TTC549 (cell line): Measurements from ENCODE around the gene RPS19.
"Not testable (repeated sequence)": the region's sequence is repeated elsewhere in the genome, so short reads cannot be mapped to it uniquely, and the experiment has no call there.

Experiments used
- FAIRE-seq: peaks from 2 replicates; lab custom pipeline; 2012; peaks lifted over from hg19 to GRCh38; lab: Jason Lieb, UNC

Gene RPS19

DNA sequence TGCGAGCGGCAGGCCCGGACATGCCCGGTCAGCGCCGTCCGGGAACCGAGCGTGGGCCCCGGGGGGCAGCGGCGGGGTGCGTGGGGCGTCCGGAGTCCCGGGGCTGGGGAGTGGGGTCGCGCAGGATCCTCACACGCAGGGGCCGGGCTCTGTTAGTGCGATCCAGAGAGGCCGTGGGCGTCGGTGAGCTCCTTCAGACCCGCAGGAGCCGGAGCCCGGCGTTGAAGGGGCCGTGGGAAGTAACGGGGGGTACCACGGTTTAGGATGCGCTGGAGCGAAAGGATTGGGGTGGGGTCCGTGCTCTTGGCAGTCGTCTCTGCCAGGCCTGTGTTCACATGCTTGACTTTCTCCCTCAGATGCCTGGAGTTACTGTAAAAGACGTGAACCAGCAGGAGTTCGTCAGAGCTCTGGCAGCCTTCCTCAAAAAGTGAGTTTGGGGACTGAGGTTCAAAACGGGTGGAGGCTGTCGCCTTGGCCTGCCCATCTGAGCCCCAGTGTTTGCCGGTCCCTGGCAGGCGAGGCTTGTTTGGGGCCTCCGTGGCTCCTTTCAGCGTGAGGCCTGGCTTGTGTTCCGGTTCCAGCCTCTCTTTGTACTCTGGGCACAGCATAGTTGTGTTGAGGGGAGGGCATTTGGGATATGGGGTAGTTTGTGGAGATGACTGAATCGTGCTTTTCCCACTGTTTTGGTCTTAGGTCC lies 512 bp downstream of the RPS19 start:
- FAIRE-seq = no peak

GRCh38 chr19:41861116-41861768 lies 1.2 kb downstream of the RPS19 start:
- FAIRE-seq = no peak

GRCh38 chr19:41861846-41862245 lies 1.8 kb downstream of the RPS19 start:
- no peak for FAIRE-seq

- no peak for FAIRE-seq
Observed at GRCh38 chr19:41862445-41862986, 2.5 kb downstream of the RPS19 start.

- no peak for FAIRE-seq
Observed at GRCh38 chr19:41863209-41863931, 3.3 kb downstream of the RPS19 start.

DNA sequence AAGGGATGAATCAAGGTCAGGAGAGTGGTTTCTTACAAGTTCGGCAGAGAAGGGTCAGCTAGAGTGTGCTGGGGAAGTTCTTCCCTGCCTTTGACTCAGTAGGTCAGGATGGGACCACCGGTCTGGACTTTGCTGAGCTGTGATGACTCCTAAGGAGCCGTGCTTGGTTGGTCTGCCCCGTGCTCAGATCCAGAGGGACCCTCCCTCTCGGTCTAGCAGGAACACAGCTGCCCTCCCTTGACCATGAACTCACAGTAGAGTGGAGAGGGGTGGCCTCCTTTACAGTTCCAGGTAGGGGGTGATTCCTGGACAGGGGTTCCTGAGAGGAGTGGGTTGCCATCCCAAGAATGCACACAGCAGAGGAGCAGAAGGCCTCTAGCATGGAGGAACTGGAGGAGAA lies 4.3 kb downstream of the RPS19 start:
- FAIRE-seq = no peak

GRCh38 chr19:41866284-41866683 lies 6.2 kb downstream of the RPS19 start:
- FAIRE-seq = no peak

DNA sequence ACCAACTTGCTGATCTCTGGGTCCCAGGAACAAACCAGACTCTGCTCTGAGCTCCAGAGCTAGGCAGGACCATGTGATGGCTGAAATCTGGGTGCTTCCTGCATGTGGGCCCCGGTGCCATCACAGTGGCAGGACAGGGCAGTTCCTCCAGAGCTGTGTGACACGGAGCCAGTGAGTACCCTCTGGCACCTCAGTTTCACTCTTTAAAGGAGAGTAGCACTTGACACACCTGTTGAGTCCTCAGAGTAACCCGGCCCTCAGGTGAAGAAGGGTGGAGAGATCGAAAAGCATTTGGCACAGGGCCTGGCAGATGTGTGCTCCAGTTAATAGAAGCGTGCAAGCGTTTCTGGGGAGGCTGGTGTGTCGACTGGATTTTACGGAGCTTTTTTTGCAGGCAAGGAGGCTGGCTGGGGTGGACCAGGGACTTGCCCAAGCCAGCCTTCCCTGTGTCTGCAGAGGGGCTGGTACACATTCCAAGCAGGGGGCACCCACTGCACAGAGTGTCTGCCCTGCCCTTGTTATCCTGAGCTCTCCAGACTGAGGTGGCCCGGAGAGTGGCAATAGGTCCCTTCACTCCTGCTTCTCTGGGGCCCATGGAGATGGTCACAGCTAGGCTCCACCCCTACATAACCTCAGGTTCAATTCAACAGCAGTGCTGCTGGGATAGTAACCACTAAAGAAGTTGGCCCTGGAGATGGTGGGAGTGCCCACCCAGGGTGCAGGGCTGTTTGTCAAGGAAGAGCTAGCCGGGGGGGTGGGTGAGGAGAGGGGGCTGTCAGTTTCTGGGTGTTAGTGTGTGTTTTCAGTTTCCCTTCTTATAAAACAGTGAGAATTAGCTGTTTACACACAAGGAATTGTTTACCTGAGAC lies 8.3 kb downstream of the RPS19 start:
- FAIRE-seq = no peak

- FAIRE-seq = no peak
Observed at GRCh38 chr19:41868989-41869300, 8.9 kb downstream of the RPS19 start.

DNA sequence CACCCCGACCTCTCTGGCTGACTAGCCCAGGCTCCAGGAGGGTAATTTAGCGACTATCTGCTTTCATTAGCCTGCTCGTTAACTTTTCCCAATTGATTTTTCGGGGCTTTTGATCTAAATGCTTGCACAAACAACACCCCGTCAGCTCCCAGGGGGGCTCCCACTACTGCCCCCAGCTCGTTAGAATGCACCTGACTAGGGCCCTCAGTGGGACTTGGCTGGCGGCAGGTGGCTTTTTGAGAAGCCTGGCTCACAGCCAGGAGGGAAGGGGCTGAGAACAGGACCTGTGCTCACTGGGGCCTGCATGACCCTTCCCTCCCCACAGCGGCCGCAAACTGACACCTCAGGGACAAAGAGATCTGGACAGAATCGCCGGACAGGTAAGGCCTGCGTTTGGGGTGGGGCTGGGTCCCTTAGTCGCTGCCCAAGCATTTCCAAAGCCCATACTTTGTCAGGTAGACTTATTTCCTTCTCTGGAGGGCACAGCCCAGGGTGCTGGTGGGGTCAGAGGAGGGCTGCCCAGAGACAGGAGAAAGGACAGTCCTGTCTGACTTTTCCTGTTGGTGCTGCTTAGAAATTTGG lies 9.4 kb downstream of the RPS19 start:
- no peak for FAIRE-seq

- peak; percentile 26 for FAIRE-seq
Observed at GRCh38 chr19:41870401-41870873, 10.4 kb downstream of the RPS19 start.

GRCh38 chr19:41871573-41872383 lies 11.7 kb downstream of the RPS19 start:
- FAIRE-seq = no peak

- no peak for FAIRE-seq
Observed at GRCh38 chr19:41872384-41872774, 12.3 kb downstream of the RPS19 start.

DNA sequence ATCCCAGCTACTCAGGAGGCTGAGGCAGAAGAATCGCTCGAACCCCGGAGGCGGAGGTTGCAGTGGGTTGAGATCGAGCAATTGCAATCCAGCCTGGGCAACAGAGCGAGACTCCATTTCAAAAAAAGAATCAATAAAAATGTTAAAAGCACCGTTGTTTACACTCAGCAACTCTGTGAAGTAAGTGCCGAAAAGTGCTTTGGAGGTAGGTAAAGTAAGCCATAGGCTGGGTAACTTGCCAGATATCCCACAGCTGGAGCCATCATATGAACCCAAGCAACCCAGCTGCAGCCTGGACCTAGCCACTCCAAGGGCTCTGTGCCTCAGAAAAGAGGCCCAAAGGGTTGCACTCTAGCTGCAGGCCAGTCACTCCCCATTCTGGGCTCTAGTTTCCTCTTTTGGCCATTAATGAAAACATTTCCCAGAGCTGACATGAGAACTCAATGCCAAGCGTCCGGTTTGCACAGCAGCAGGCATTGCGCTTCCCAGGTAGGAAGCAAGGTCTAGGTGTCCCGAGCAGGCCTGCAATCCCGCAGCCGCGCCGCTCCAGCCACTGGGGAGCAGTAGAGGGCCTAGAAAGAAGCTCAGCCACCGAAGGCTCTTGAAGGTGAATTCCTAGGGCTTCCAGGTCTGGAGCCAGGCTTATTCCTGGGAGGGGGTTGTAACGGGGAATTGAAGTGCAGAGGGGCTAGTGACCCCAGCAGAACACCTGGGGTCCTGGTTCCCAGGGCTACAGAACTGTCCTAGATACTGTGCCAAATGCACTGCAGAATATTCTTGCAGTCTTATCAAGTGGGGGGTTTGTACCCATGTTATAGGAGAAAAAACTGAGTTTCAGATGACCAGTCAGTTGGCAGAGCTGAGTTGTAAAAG lies 13.0 kb downstream of the RPS19 start:
- peak; percentile 57 for FAIRE-seq

DNA sequence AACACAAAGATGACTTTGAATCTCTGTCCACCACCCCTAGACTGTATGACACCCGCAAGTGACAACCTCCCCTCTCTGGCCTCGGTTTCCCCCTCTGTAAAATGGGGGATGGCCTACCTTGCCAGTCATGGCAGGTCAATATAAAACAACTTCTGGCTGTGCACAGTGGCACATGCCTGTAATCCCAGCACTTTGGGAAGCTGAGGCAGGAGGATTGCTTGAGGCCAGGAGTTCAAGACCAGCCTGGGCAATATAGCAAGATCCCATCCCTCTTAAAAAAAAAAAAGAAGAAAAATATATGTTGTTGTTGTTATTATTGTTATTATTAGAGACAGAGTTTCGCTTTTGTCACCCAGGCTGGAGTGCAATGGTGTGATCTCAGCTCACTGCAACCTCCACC lies 15.9 kb downstream of the RPS19 start:
- not testable (repeated sequence) for FAIRE-seq

DNA sequence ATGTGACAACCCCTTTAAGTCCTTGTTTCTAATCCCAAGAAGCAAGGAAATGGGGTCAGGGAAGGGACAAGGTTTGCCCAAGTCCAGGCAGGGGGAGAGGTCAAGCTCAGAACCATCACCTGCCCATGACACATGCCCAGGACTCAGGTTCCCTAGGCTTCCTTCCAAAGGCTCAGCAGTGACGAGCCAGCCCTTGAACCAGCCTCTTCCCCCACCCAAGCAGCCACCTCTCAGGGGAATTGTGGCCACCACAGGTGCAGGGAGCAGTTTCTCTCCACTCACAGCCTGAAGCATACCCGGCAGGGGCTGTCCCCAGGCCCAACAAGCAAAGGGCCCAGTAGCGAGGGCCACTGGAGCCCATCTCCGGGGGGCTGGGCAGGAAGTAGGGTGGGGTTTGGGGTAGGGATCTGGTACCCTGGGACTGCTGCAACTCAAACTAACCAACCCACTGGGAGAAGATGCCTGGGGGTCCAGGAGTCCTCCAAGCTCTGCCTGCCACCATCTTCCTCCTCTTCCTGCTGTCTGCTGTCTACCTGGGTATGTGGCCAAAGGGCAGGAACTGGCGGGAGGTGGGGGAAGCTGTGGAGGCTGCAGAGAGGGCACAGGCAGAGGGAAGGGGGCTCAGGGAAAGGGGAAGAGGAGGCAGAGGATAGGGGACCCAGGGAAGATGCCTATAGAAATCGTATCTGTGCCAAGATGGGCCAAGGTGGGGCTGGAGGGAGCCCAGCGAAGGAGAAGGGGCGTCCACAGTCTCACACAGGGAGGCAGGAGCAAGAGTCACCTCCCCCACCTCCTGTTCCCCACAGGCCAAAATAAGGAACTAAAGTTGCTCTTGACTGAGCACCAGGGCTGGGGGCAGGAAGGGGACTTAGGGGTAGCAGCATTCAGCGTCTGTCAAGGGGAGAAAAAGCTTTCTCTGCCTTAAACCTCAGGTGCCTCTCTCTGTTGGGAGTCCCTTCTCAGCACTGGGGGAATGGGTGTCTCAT lies 17.1 kb downstream of the RPS19 start, which contains the start of gene CD79A:
CD79A (plus strand) TSS at position 433 of the 986 bp plus-strand sequence; CDS start at position 459, 26 bp downstream.
- FAIRE-seq = no peak

DNA sequence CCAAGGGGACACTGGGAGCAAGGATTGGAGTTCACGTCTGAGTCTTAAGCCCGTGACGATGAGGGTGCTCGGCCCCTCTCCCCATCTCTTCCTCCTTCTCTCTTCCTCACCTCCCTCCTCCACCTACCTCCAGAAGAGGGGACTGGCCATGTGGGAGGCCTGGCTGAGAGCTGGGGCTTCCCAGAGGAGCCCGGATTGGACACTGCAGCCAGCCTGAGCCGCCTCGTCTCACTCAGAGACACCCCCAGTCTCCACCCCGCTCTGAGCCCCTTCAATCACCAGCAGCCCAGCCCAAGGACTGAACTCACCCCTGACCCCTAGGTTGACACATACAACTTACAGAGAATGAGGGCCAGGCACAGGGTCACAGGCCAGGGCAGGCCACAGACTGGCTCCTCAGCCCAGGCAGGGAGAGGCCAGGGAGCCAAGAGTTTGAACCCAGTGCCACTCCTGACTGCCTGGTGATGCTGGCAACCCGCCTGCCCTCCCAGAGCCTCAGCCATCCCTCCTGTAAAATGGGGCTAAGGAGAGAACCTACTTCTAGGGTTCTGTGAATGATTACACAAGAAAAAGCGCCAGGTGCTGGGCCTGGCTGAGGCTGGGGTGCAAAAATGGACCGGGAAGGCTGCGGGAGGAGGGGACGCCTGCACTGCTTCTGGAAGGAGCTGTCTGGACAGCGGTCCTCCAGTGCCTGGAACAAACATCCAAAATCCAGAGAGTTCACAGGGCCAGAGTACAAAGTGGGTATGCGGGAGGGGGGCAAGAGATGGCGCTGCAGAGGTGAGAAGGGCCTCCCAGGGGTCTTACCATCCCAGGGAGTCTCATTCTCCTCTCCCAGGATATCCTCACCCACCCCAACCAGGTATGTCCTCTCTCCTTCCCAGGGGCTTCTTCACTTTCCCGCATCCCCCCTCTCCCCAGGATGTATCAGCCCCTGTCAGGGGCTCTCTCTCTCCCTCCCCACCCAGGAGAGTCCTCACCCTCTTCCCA lies 18.2 kb downstream of the RPS19 start:
- no peak for FAIRE-seq
